Natural killer cell (primary cell): ENCODE results near the gene KRT3. TPM values are rescaled to one million over a fixed set of nuclear protein-coding genes. Genes with fewer than 3 reads are reported as not detected.

Experiments used
- ATAC-seq, 3 donors: fragments of 150-1000 bp in 2 of 3; fragments of 200-7000 bp in 1 of 3; cut with Tn5 transposase; 1 replicate in 1 of 3; 2 replicates in 2 of 3; pipeline ENCODE4 v1.10.0; 2021; ENCODE audit warnings: mild to moderate bottlenecking in 2 of 3, moderate library complexity in 2 of 3
- DNase-seq, 2 donors: peaks; one replicate each; pipeline versions ENCODE4 v3.0.0 to v3.0.0-alpha.2; 2013 to 2021; ENCODE audit warnings: mixed read lengths in 1 of 2
- H3K27ac ChIP-seq: one replicate; pipeline ENCODE4 v1.5.1; 2013; ENCODE audit warnings: mild to moderate bottlenecking, low read length
- H3K27me3 ChIP-seq: one replicate; pipeline ENCODE4 v1.6.1; 2013; ENCODE audit warnings: low read length; ENCODE audit not compliant: control insufficient read depth, insufficient read depth
- H3K36me3 ChIP-seq: one replicate; pipeline ENCODE4 v1.6.1; 2013; ENCODE audit warnings: low read length; ENCODE audit not compliant: control insufficient read depth, insufficient read depth
- H3K4me1 ChIP-seq: one replicate; pipeline ENCODE4 v1.6.1; 2013; ENCODE audit warnings: low read length; ENCODE audit not compliant: control insufficient read depth, insufficient read depth
- H3K4me3 ChIP-seq: one replicate; pipeline ENCODE4 v1.5.1; 2013; ENCODE audit warnings: low read length
- H3K9me3 ChIP-seq: one replicate; pipeline ENCODE4 v1.6.1; 2013; ENCODE audit warnings: low read length; ENCODE audit not compliant: control insufficient read depth, insufficient read depth
- H3K27ac Mint-ChIP-seq, 2 donors: one replicate each; pipeline ENCODE4 v1.8.0; 2022; ENCODE audit warnings: mild to moderate bottlenecking in 2 of 2, mixed read lengths in 2 of 2, moderate library complexity in 1 of 2
- H3K27me3 Mint-ChIP-seq, 2 donors: one replicate each; pipeline ENCODE4 v1.8.0; 2022; ENCODE audit warnings: low read depth in 2 of 2, mixed read lengths in 2 of 2
- H3K36me3 Mint-ChIP-seq: one replicate; pipeline ENCODE4 v1.8.0; 2022; ENCODE audit warnings: mixed read lengths
- H3K4me1 Mint-ChIP-seq, 2 donors: one replicate each; pipeline ENCODE4 v1.8.0; 2022; ENCODE audit warnings: mixed read lengths in 2 of 2
- H3K4me3 Mint-ChIP-seq: one replicate; pipeline ENCODE4 v1.8.0; 2022; ENCODE audit warnings: mild to moderate bottlenecking, moderate library complexity, mixed read lengths
- H3K9me3 Mint-ChIP-seq, 2 donors: one replicate each; pipeline ENCODE4 v1.8.0; 2022; ENCODE audit warnings: mixed read lengths in 2 of 2
- WGBS: methylation state at CpG from one replicate; pipeline ENCODE4 v1.1.7; 2013; ENCODE audit warnings: missing lambda C conversion rate; ENCODE audit not compliant: insufficient coverage; 5-methylcytosine and 5-hydroxymethylcytosine counted together
- intact Hi-C: fragments of 100-400 bp; cut with micrococcal nuclease; formaldehyde crosslinking; loops from one replicate; pipeline ENCODE4 v1.14.2; 2022
- total RNA-seq, 4 donors: library from RNA; stranded (reverse); fragments of 120-200 nt in 1 of 4; gene quantifications; one replicate each; pipeline versions ENCODE4 v1.2.3 to v1.2.4, GENCODE V29; 2013 to 2022
- TF ChIP-seq, protein P1 (sequence below): fragments of 200-600 bp; IDR thresholded peaks from one replicate; pipeline ENCODE4 v1.8.0; 2022; ENCODE audit warnings: antibody characterized with exemption

Gene KRT3
- total RNA-seq, 3 donors from 2014 or later (not counting 1 experiment from before 2014, with no cell fraction given) = not detected

DNA sequence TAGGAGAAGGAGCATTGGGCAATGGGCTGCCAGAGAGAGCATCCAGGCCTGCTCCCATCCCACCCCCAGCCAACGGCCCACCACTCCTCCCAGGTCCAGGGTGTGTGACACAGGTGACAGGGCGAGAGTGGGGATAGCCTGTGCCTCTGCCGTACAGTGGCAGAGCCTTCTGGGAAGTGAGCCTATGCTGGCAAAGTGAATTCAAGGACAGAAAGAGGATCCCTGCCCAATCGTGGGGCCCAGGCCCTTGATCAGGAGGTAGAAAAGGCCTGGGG is 38.7 kb upstream of the KRT3 start:
- WGBS = 77% methylated on average over 4 of the region's 4 CpGs
- Histone ChIP-seq H3K9me3 (no peaks in the 10 kb centered on the region), H3K4me3 (no peak overlapping the region), H3K36me3 (no peaks in the 10 kb centered on the region), H3K27me3 (no peaks in the 10 kb centered on the region), H3K4me1 (peaks cover 30% of the 10 kb centered on the region), H3K27ac (no peak overlapping the region)
- ATAC-seq = no peak
- peak overlapping the region in 1 of 2 donors; percentile 95 for H3K27ac Mint-ChIP-seq
- TF ChIP-seq, protein P1, sequence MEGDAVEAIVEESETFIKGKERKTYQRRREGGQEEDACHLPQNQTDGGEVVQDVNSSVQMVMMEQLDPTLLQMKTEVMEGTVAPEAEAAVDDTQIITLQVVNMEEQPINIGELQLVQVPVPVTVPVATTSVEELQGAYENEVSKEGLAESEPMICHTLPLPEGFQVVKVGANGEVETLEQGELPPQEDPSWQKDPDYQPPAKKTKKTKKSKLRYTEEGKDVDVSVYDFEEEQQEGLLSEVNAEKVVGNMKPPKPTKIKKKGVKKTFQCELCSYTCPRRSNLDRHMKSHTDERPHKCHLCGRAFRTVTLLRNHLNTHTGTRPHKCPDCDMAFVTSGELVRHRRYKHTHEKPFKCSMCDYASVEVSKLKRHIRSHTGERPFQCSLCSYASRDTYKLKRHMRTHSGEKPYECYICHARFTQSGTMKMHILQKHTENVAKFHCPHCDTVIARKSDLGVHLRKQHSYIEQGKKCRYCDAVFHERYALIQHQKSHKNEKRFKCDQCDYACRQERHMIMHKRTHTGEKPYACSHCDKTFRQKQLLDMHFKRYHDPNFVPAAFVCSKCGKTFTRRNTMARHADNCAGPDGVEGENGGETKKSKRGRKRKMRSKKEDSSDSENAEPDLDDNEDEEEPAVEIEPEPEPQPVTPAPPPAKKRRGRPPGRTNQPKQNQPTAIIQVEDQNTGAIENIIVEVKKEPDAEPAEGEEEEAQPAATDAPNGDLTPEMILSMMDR = no peak
- peaks cover 29 to 56% of the 10 kb centered on the region in 2 donors for H3K4me1 Mint-ChIP-seq
- no peak for DNase-seq
- no peak overlapping the region for H3K4me3 Mint-ChIP-seq
- H3K36me3 Mint-ChIP-seq = no peaks in the 10 kb centered on the region
- H3K9me3 Mint-ChIP-seq = no peaks in the 10 kb centered on the region
- intact Hi-C loops = no loop called here
- H3K27me3 Mint-ChIP-seq = peaks cover 0 to 9% of the 10 kb centered on the region in 2 donors

DNA sequence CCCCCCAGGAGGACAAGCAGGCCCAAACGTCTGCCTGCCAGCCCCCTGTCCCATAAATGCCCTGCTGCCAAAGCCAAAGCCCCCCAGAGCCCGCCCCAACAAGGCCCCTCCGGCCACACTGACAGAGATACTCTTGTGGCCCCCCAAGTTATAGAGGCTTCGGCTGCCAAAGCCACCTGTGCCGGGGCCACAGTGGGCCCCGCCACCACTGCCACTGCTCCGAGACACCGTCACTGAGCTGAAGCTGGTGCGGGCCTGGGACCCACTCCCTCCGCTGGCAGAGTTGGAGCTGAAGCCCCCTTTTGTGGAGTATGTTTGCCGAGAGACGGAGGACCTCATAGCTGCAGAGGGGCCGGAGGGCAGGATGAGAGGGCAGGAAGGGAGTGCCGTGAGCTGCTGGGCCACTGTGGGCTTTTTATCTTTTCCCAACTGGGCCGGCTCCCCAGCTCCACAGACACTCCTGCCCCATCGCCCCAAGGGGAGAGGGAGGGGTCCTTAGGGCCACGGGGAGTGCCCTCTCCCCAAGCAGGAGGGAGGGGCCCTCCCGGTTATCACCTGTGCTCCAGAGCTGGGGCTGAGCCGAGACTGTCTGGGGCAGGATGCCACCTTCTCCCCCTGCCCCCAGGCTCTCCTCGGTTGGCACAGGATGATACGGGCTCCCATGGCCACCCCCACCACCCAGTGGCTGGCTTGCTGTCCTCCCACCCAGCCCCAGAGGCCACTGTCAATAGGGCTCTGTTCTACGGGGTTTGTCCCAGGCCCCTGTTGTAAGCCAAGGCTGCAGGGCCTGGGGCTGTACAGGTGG is 38.2 kb upstream of the KRT3 start, which contains the start of gene KRT79:
Gene KRT79 (minus strand): TSS at position 390 of the 805 bp plus-strand sequence. CDS start 51 bp downstream, at position 339.
- no peaks in the 10 kb centered on the region for H3K27me3 ChIP-seq
- Mint-ChIP-seq H3K27ac (peak within 1 kb of the TSS; percentile 87 to 95), H3K27me3 (peaks cover 0 to 9% of the 10 kb centered on the region in 2 donors), H3K9me3 (no peaks in the 10 kb centered on the region), H3K36me3 (no peaks in the 10 kb centered on the region), H3K4me3 (no peak within 1 kb of the TSS), H3K4me1 (peaks cover 29 to 53% of the 10 kb centered on the region in 2 donors)
- intact Hi-C loops = no loop called here
- 88% methylated on average over 22 of the region's 22 CpGs for WGBS
- no peak within 1 kb of the TSS for H3K27ac ChIP-seq
- H3K9me3 ChIP-seq = no peaks in the 10 kb centered on the region
- DNase-seq (no peak), ATAC-seq (no peak)
- no peak within 1 kb of the TSS for H3K4me3 ChIP-seq
- peaks cover 30% of the 10 kb centered on the region for H3K4me1 ChIP-seq
- TF ChIP-seq, protein P1 = no peak
- no peaks in the 10 kb centered on the region for H3K36me3 ChIP-seq

DNA sequence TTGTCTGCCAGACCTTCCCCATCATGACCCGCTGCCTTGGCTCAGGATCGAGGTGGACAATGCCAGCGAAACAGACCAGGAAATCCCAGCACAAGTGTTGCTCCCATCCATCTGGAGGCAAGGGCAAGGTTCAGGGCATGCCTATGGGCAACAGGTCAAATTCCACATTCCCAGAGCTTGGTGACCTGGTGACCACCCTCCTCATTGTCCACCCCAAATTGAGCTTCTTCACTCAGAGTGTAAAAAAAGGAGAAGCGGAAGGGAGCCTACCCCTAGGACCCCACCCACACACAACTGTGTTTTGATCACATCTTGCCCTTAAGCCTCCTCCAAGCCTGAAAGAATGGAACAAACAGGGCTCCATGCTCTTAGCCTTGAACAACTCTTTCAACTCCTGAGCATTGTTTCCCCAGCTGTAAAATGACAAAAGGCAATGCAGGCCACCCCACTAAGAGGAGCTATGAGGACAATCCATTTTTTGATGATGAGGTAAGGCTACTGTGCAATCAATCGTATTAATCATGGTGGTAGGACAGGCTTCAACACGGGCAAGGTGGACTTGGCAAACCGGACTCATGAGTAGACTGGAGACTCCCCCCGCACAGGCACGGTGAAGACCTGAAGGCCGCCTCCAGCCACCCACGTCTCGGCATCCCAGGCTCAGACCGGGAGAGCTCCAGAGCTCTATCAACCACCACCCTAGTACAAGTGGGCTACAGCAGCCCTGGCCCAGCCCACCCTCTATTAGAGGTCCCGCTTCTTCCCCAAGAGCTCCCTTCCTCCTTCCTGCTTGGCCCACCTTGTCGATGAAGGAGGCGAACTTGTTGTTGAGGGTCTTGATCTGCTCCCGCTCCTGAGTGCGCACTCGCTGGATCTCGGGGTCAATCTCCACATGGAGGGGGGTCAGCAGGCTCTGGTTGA is 37.3 kb upstream of the KRT3 start:
- no peak overlapping the region for H3K4me3 ChIP-seq
- Mint-ChIP-seq H3K9me3 (no peaks in the 10 kb centered on the region), H3K36me3 (no peaks in the 10 kb centered on the region), H3K4me1 (peaks cover 29 to 53% of the 10 kb centered on the region in 2 donors), H3K27ac (peak overlapping the region in 1 of 2 donors; percentile 37), H3K4me3 (no peak overlapping the region), H3K27me3 (peaks cover 0 to 2% of the 10 kb centered on the region in 2 donors)
- intact Hi-C loops = no loop called here
- no peaks in the 10 kb centered on the region for H3K36me3 ChIP-seq
- no peak for ATAC-seq
- WGBS = 94% methylated on average over 20 of the region's 20 CpGs
- H3K9me3 ChIP-seq = no peaks in the 10 kb centered on the region
- no peaks in the 10 kb centered on the region for H3K27me3 ChIP-seq
- TF ChIP-seq, protein P1 = no peak
- DNase-seq = no peak
- no peak overlapping the region for H3K27ac ChIP-seq
- H3K4me1 ChIP-seq = peaks cover 30% of the 10 kb centered on the region
